22Rv1 (cell line): ENCODE results near the gene CD93.

Source experiments
- CTCF ChIP-seq: fragments of 450-650 bp; IDR thresholded peaks from 2 replicates; pipeline ENCODE4 v1.5.1; 2017; ENCODE audit warnings: mild to moderate bottlenecking
- ZFX ChIP-seq: fragments of 450-650 bp; IDR thresholded peaks from 2 replicates; pipeline ENCODE4 v1.6.1; 2017; ENCODE audit warnings: antibody characterized with exemption, borderline replicate concordance

GRCh38 chr20:23049201-23050075, 36.7 kb downstream of the CD93 start, which contains the start of gene THBD:
- TF ChIP-seq CTCF (no peak), ZFX (no peak)
